Activated CD4-positive, alpha-beta T cell treated with anti-CD3 and anti-CD28 coated beads, Interleukin-2, amount 50 U/mL, for 16 hours (primary cell): ENCODE measurements around the gene GNG2.

Experiments
- DNase-seq: peaks from one replicate; pipeline ENCODE4 v3.0.0-alpha.2; 2020

Gene GNG2

GRCh38 chr14:51954031-51954430 is 93.6 kb downstream of the GNG2 start:
- no peak for DNase-seq

GRCh38 chr14:51954657-51955056 is 94.2 kb downstream of the GNG2 start:
- DNase-seq = no peak

GRCh38 chr14:51957950-51958349 is 97.5 kb downstream of the GNG2 start:
- no peak for DNase-seq

GRCh38 chr14:51959928-51960327 is 99.5 kb downstream of the GNG2 start:
- no peak for DNase-seq

GRCh38 chr14:51960866-51961265 is 100.5 kb downstream of the GNG2 start:
- no peak for DNase-seq

- DNase-seq = no peak
Observed at GRCh38 chr14:51962711-51963110, 102.3 kb downstream of the GNG2 start.

GRCh38 chr14:51963286-51963685 is 102.9 kb downstream of the GNG2 start:
- DNase-seq = no peak

- DNase-seq = no peak
Observed at GRCh38 chr14:51967521-51967920, 107.1 kb downstream of the GNG2 start.

GRCh38 chr14:51969852-51970540 is 109.6 kb downstream of the GNG2 start:
- no peak for DNase-seq

GRCh38 chr14:51972566-51972965 is 112.2 kb downstream of the GNG2 start:
- DNase-seq = no peak

GRCh38 chr14:51977075-51977474 is 116.7 kb downstream of the GNG2 start:
- no peak for DNase-seq

- no peak for DNase-seq
Observed at GRCh38 chr14:51978681-51979085, 118.3 kb downstream of the GNG2 start.

GRCh38 chr14:51979088-51979709 is 118.8 kb downstream of the GNG2 start:
- DNase-seq = peak; percentile 82

GRCh38 chr14:51981218-51981854 is 120.9 kb downstream of the GNG2 start:
- DNase-seq = peak; percentile 10

- DNase-seq = no peak
Observed at GRCh38 chr14:51988221-51988620, 127.8 kb downstream of the GNG2 start.

GRCh38 chr14:51989293-51990234 is 129.2 kb downstream of the GNG2 start, which contains the start of gene RTRAF:
Gene RTRAF, plus strand, starts transcription at chr14:51989546. Its CDS starts 94 bp downstream, at chr14:51989640.
- peak; percentile 94 for DNase-seq

- no peak for DNase-seq
Observed at GRCh38 chr14:51990488-51990887, 130.1 kb downstream of the GNG2 start.

- peak; percentile 37 for DNase-seq
Observed at GRCh38 chr14:51993285-51993920, 133.0 kb downstream of the GNG2 start.

- peak; percentile 33 for DNase-seq
Observed at GRCh38 chr14:51996148-51996746, 135.8 kb downstream of the GNG2 start.

GRCh38 chr14:51998348-51998747 is 137.9 kb downstream of the GNG2 start:
- no peak for DNase-seq

GRCh38 chr14:51999084-51999483 is 138.7 kb downstream of the GNG2 start:
- no peak for DNase-seq

- no peak for DNase-seq
Observed at GRCh38 chr14:52000019-52000582, 139.7 kb downstream of the GNG2 start.
